ENCODE measurements around the gene AGTRAP. TPM values are rescaled to one million over a fixed set of nuclear protein-coding genes. Genes with fewer than 3 reads are reported as not detected.
A peak's percentile ranks its signal among the peaks of the same experiment; 100 is the strongest.

AGTRAP gene
- total and polyA plus RNA-seq, 9 of the 15 experiments (the other 6 are each of a cell fraction or from before 2014, with no cell fraction given) = 26.8 to 105 (median 57.5) TPM

- H3K79me2 ChIP-seq (ENCODE audit: control insufficient read depth, insufficient read depth, low read length) = no peaks in the 10 kb centered on the region
- no peaks in the 10 kb centered on the region for H3K9me3 ChIP-seq (replicated peaks; ENCODE audit: control insufficient read depth, insufficient read depth, low read depth, low read length)
- no peak overlapping the region for H3K4me2 ChIP-seq (ENCODE audit: insufficient read depth, low read length)
- no TSS peak for BruUV-seq (replicated peaks)
- ATAC-seq (no peak), DNase-seq (ENCODE audit: extremely low read depth in 1 of 4, low spot score in 3 of 4) (no peak), FAIRE-seq (no peak)
- no peaks in the 10 kb centered on the region for H4K20me1 ChIP-seq (replicated peaks; ENCODE audit: control insufficient read depth, insufficient read depth, low read length)
- H3K4me1 ChIP-seq (replicated peaks in 1 of 2; ENCODE audit: control insufficient read depth in 2 of 2, insufficient read depth in 2 of 2, low read length in 2 of 2) = peaks cover 1 to 23% of the 10 kb centered on the region in 2 experiments; a peak in 4 of 5 replicates
- H3K27me3 ChIP-seq (ENCODE audit: control insufficient read depth in 2 of 2, insufficient read depth in 2 of 2, low read length in 2 of 2) = peaks cover 35 to 50% of the 10 kb centered on the region in 2 experiments; a peak in 4 of 5 replicates
- no peak overlapping the region for H3K4me3 ChIP-seq
- H2AFZ ChIP-seq (ENCODE audit: low read depth, low read length) = no peak overlapping the region
- no peak overlapping the region for H3K9ac ChIP-seq (ENCODE audit: insufficient read depth in 1 of 2, low read depth in 2 of 2, low read length in 2 of 2)
- TF ChIP-seq NCOA4 (IDR thresholded peaks at IDR 0.05; ENCODE audit: partially characterized antibody) (no peak), CEBPG (CRISPR knock-in tag; IDR thresholded peaks at IDR 0.05) (0 out of 2 replicates have a peak, but pooled peaks have one; percentile 18), CEBPG (tag; conservative IDR thresholded peaks at IDR 0.05 in 1 of 2, IDR thresholded peaks at IDR 0.05 in 1 of 2) (peak in 1 of 2 experiments; percentile 23; a peak in 1 of 4 replicates), CEBPB (tag; IDR thresholded peaks at IDR 0.05) (peak; percentile 88), KDM1A (IDR thresholded peaks at IDR 0.05) (0 out of 4 replicates have a peak, but pooled peaks of 1 of the 2 experiments have one; percentile 22)
- intact Hi-C loops (cut with micrococcal nuclease) (no loop called here), in situ Hi-C loops (cut with MboI) (no loop called here)
- ChIA-PET CTCF (ENCODE audit: low intra/inter-chr PET ratio) (no interaction called here), POLR2A (no interaction called here)
- no peak overlapping the region for H3K27ac ChIP-seq (ENCODE audit: extremely low read depth, low read depth, low read length)
- H3K36me3 ChIP-seq (ENCODE audit: control insufficient read depth, insufficient read depth, low read length) = no peaks in the 10 kb centered on the region
- no peaks in the 10 kb centered on the region for H3K9me1 ChIP-seq (ENCODE audit: control insufficient read depth, insufficient read depth, low read length)
- 9% methylated on average over 10 of the region's 11 CpGs for WGBS (ENCODE audit: insufficient coverage, low coverage, missing lambda C conversion rate)
These were observed 22.8 kb upstream of the AGTRAP start for GRCh38 chr1:11713095-11713494.
